Neuronal stem cell (in vitro differentiated cells): ENCODE data around the gene RABGGTA.
A peak's percentile ranks its signal among the peaks of the same experiment; 100 is the strongest.

Experiments used
- DNase-seq: peaks from one replicate; pipeline ENCODE4 v3.0.0-alpha.2; 2013; ENCODE audit warnings: low spot score
- H2AFZ ChIP-seq: one replicate; pipeline ENCODE4 v1.6.1; 2013; ENCODE audit warnings: mild to moderate bottlenecking, low read length, inconsistent platforms
- H2AK5ac ChIP-seq: 2 replicates; pipeline ENCODE4 v1.6.1; 2013; ENCODE audit warnings: low read depth, mild to moderate bottlenecking, inconsistent platforms, low read length, moderate library complexity, mixed read lengths
- H2BK120ac ChIP-seq: 2 replicates; pipeline ENCODE4 v1.6.1; 2013; ENCODE audit warnings: low read depth, mild to moderate bottlenecking, inconsistent platforms, low read length, moderate library complexity, mixed read lengths
- H2BK12ac ChIP-seq: one replicate; pipeline ENCODE4 v1.6.1; 2013; ENCODE audit warnings: low read length, inconsistent platforms
- H2BK15ac ChIP-seq: 2 replicates; pipeline ENCODE4 v1.6.1; 2013; ENCODE audit warnings: mild to moderate bottlenecking, low read length, inconsistent platforms, mixed read lengths
- H2BK5ac ChIP-seq: one replicate; pipeline ENCODE4 v1.6.1; 2013; ENCODE audit warnings: inconsistent platforms, mild to moderate bottlenecking, low read length, moderate library complexity
- H3K14ac ChIP-seq: one replicate; pipeline ENCODE4 v1.6.1; 2013; ENCODE audit warnings: low read length, inconsistent platforms
- H3K18ac ChIP-seq: 2 replicates; pipeline ENCODE4 v1.6.1; 2013; ENCODE audit warnings: low read length, inconsistent platforms
- H3K23ac ChIP-seq: 2 replicates; pipeline ENCODE4 v1.6.1; 2013; ENCODE audit warnings: low read depth, mild to moderate bottlenecking, mixed read lengths, low read length, inconsistent platforms; ENCODE audit not compliant: poor library complexity
- H3K27ac ChIP-seq: replicated peaks from 3 replicates; pipeline ENCODE4 v1.5.1; 2013; ENCODE audit warnings: low read length, inconsistent platforms
- H3K27me3 ChIP-seq, 3 experiments: 2 replicates each; pipeline ENCODE4 v1.6.1; 2013; ENCODE audit warnings: low read length in 3 of 3, mild to moderate bottlenecking in 2 of 3, inconsistent platforms in 1 of 3, low read depth in 1 of 3, mixed read lengths in 1 of 3, moderate library complexity in 1 of 3; ENCODE audit not compliant: control insufficient read depth in 3 of 3, insufficient read depth in 3 of 3
- H3K36me3 ChIP-seq, 2 donors: replicated peaks in 1 of 2; 2 replicates each; pipeline ENCODE4 v1.6.1; 2013; ENCODE audit warnings: low read length in 2 of 2; ENCODE audit not compliant: control insufficient read depth in 2 of 2, insufficient read depth in 2 of 2
- H3K4ac ChIP-seq: 2 replicates; pipeline ENCODE4 v1.6.1; 2013; ENCODE audit warnings: inconsistent platforms, mild to moderate bottlenecking, low read length, moderate library complexity
- H3K4me1 ChIP-seq, 2 donors: 1 replicate in 1 of 2; 2 replicates in 1 of 2; pipeline ENCODE4 v1.6.1; 2013; ENCODE audit warnings: low read length in 2 of 2, low read depth in 1 of 2; ENCODE audit not compliant: control insufficient read depth in 2 of 2, insufficient read depth in 1 of 2
- H3K4me2 ChIP-seq: one replicate; pipeline ENCODE4 v1.6.1; 2013; ENCODE audit warnings: mild to moderate bottlenecking, low read length, inconsistent platforms; ENCODE audit not compliant: insufficient read depth, poor library complexity, severe bottlenecking
- H3K4me3 ChIP-seq, 2 donors: 2 replicates each; pipeline ENCODE4 v1.5.1; 2013; ENCODE audit warnings: low read length in 2 of 2, mild to moderate bottlenecking in 2 of 2, inconsistent platforms in 1 of 2, moderate library complexity in 1 of 2
- H3K79me1 ChIP-seq: one replicate; pipeline ENCODE4 v1.6.1; 2013; ENCODE audit warnings: low read depth, mild to moderate bottlenecking, inconsistent platforms, low read length, moderate library complexity
- H3K9ac ChIP-seq: one replicate; pipeline ENCODE4 v1.6.1; 2013; ENCODE audit warnings: mild to moderate bottlenecking, low read depth, low read length, inconsistent platforms; ENCODE audit not compliant: poor library complexity
- H3K9me3 ChIP-seq, 2 donors: replicated peaks in 1 of 2; 2 replicates each; pipeline versions ENCODE3 to v1.6.1; 2013; ENCODE audit warnings: low read length in 2 of 2, mild to moderate bottlenecking in 2 of 2, inconsistent platforms in 1 of 2, low read depth in 1 of 2, mixed read lengths in 1 of 2, moderate library complexity in 1 of 2; ENCODE audit not compliant: control insufficient read depth in 2 of 2, insufficient read depth in 1 of 2
- H4K8ac ChIP-seq: one replicate; pipeline ENCODE4 v1.6.1; 2013; ENCODE audit warnings: low read depth, mild to moderate bottlenecking, inconsistent platforms, low read length, moderate library complexity
- H4K91ac ChIP-seq: one replicate; pipeline ENCODE4 v1.6.1; 2013; ENCODE audit warnings: low read length, low read depth, mild to moderate bottlenecking, inconsistent platforms; ENCODE audit not compliant: poor library complexity
- WGBS, 2 donors: extraction: QIAGEN DNeasy Blood & Tissue Kit; methylation state at CpG; one replicate each; pipeline ENCODE4 v1.1.7; 2013; ENCODE audit warnings: missing lambda C conversion rate in 2 of 2, mixed read lengths in 1 of 2; ENCODE audit not compliant: insufficient read length in 2 of 2, insufficient replicate concordance in 1 of 2; ENCODE audit errors: extremely low coverage in 2 of 2; 5-methylcytosine and 5-hydroxymethylcytosine counted together

Gene RABGGTA

GRCh38 chr14:24312736-24313507 is 41.5 kb upstream of the RABGGTA start:
- Histone ChIP-seq H3K23ac (no peak overlapping the region), H2BK120ac (no peak overlapping the region), H3K4ac (no peak overlapping the region), H2BK5ac (no peak overlapping the region), H2AFZ (no peak overlapping the region), H3K4me1 (no peaks in the 10 kb centered on the region), H3K4me3 (peak overlapping the region in 1 of 2 donors; percentile 37), H3K4me2 (no peak overlapping the region), H3K36me3 (peaks cover 6 to 27% of the 10 kb centered on the region in 2 donors), H3K27me3 (peaks cover 0 to 13% (median 0%) of the 10 kb centered on the region in 3 experiments), H3K27ac (no peak overlapping the region), H3K18ac (no peak overlapping the region), H3K9ac (no peak overlapping the region), H4K91ac (no peak overlapping the region), H2AK5ac (no peak overlapping the region), H4K8ac (no peak overlapping the region), H3K79me1 (no peaks in the 10 kb centered on the region), H2BK12ac (no peak overlapping the region), H3K14ac (no peak overlapping the region), H3K9me3 (peaks cover 0 to 7% of the 10 kb centered on the region in 2 donors), H2BK15ac (no peak overlapping the region)
- WGBS, 2 donors = no CpG with 5 or more reads among the region's 9 CpGs
- no peak for DNase-seq

- Histone ChIP-seq H2BK15ac (no peak overlapping the region), H3K23ac (no peak overlapping the region), H3K4me3 (no peak overlapping the region)
These were observed 40.6 kb upstream of the RABGGTA start for GRCh38 chr14:24311837-24312615.

GRCh38 chr14:24310646-24311604 is 39.5 kb upstream of the RABGGTA start, which contains the start of gene LTB4R:
Gene LTB4R, plus strand, starts transcription at chr14:24311502. Its CDS starts 4,150 bp downstream, at chr14:24315652.
- Histone ChIP-seq H3K18ac (no peak within 1 kb of the TSS), H2AK5ac (no peak within 1 kb of the TSS), H3K27ac (no peak within 1 kb of the TSS), H3K9ac (peak within 1 kb of the TSS; percentile 1), H3K23ac (no peak within 1 kb of the TSS), H4K91ac (no peak within 1 kb of the TSS), H3K79me1 (no peaks in the 10 kb centered on the region), H3K4me2 (no peak within 1 kb of the TSS), H2BK5ac (no peak within 1 kb of the TSS), H3K9me3 (peaks cover 0 to 3% of the 10 kb centered on the region in 2 donors), H3K4me1 (no peaks in the 10 kb centered on the region), H3K27me3 (peaks cover 0 to 2% (median 0%) of the 10 kb centered on the region in 3 experiments), H2BK15ac (no peak within 1 kb of the TSS), H2BK12ac (no peak within 1 kb of the TSS), H3K14ac (no peak within 1 kb of the TSS), H3K4me3 (no peak within 1 kb of the TSS), H3K36me3 (peaks cover 11 to 45% of the 10 kb centered on the region in 2 donors), H4K8ac (no peak within 1 kb of the TSS), H2AFZ (no peak within 1 kb of the TSS), H2BK120ac (no peak within 1 kb of the TSS), H3K4ac (no peak within 1 kb of the TSS)
- no CpG with 5 or more reads among the region's 99 CpGs for WGBS, 2 donors
- DNase-seq = no peak

More at GRCh38 chr14:24311837-24312615, 40.6 kb upstream of the RABGGTA start:
- Histone ChIP-seq H3K27ac (no peak overlapping the region), H3K4ac (no peak overlapping the region), H3K14ac (no peak overlapping the region), H2AK5ac (no peak overlapping the region), H3K4me2 (no peak overlapping the region), H3K36me3 (peaks cover 6 to 34% of the 10 kb centered on the region in 2 donors), H3K27me3 (peaks cover 0 to 10% (median 0%) of the 10 kb centered on the region in 3 experiments), H4K91ac (no peak overlapping the region), H4K8ac (no peak overlapping the region), H3K18ac (no peak overlapping the region), H2AFZ (no peak overlapping the region), H2BK12ac (no peak overlapping the region), H3K9me3 (peaks cover 0 to 7% of the 10 kb centered on the region in 2 donors), H3K79me1 (no peaks in the 10 kb centered on the region), H2BK120ac (no peak overlapping the region), H3K9ac (no peak overlapping the region), H2BK5ac (no peak overlapping the region), H3K4me1 (no peaks in the 10 kb centered on the region)
- no CpG with 5 or more reads among the region's 1 CpG for WGBS, 2 donors
- DNase-seq = no peak
